Endothelial cell of umbilical vein (primary cell): ENCODE measurements around the gene TRMT61B. TPM values are rescaled to one million over a fixed set of nuclear protein-coding genes. Genes with fewer than 3 reads are reported as not detected.
A peak's percentile ranks its signal among the peaks of the same experiment; 100 is the strongest.

Source experiments
- BruUV-seq: library from RNA; stranded (reverse); fragments of 400-500 nt; replicated peaks from 2 replicates; lab custom pipeline; 2021; lab: Mats Ljungman, UMichigan
- CTCF ChIA-PET: fragments of 300-600, 350-600 bp; sonication (Branson Sonifier 250); formaldehyde crosslinking; loops from one replicate; lab custom pipeline; 2021; ENCODE audit warnings: antibody characterized with exemption, inconsistent platforms; lab: Charles Lee
- POLR2A ChIA-PET: fragments of 300-600, 350-600 bp; sonication (Branson Sonifier 250); formaldehyde crosslinking; loops from one replicate; lab custom pipeline; 2021; ENCODE audit warnings: antibody characterized with exemption, inconsistent platforms; lab: Charles Lee
- DNase-seq: peaks from one replicate; pipeline ENCODE4 v3.0.0-alpha.2; 2011; ENCODE audit warnings: low read depth, low spot score
- FAIRE-seq: peaks from 2 replicates; lab custom pipeline; 2011; peaks lifted over from hg19 to GRCh38; lab: Jason Lieb, UNC
- H2AFZ ChIP-seq: 2 replicates; pipeline ENCODE4 v1.6.0; 2012; ENCODE audit warnings: low read depth, low read length, control low read depth, inconsistent platforms
- H3K27ac ChIP-seq: 2 replicates; pipeline ENCODE4 v1.5.1; 2011; ENCODE audit warnings: low read depth, mild to moderate bottlenecking, control low read depth, low read length, moderate library complexity; ENCODE audit not compliant: insufficient read depth
- H3K27me3 ChIP-seq, 2 experiments: 2 replicates each; pipeline versions ENCODE4 v1.6.0 to v1.6.1; 2011; ENCODE audit warnings: low read length in 2 of 2, mixed read lengths in 1 of 2; ENCODE audit not compliant: control insufficient read depth in 2 of 2, insufficient read depth in 2 of 2
- H3K36me3 ChIP-seq, 2 experiments: 2 replicates in 1 of 2; 3 replicates in 1 of 2; pipeline ENCODE4 v1.5.1; 2011; ENCODE audit warnings: low read length in 2 of 2, mild to moderate bottlenecking in 1 of 2, moderate library complexity in 1 of 2; ENCODE audit not compliant: control insufficient read depth in 2 of 2, insufficient read depth in 2 of 2; ENCODE audit errors: extremely low read depth in 1 of 2
- H3K4me1 ChIP-seq: 3 replicates; pipeline ENCODE4 v1.5.1; 2011; ENCODE audit warnings: mild to moderate bottlenecking, low read length; ENCODE audit not compliant: control insufficient read depth, insufficient read depth; ENCODE audit errors: extremely low read depth
- H3K4me2 ChIP-seq: 2 replicates; pipeline ENCODE4 v1.6.1; 2011; ENCODE audit warnings: low read length, control low read depth, mixed read lengths; ENCODE audit not compliant: insufficient read depth
- H3K4me3 ChIP-seq, 3 experiments: fragments of 200-600 bp in 1 of 3; sonication (generic), shearing (Covaris generic) in 1 of 3; replicated peaks in 1 of 3; 2 replicates each; pipeline ENCODE4 v1.5.1; 2011 to 2016; ENCODE audit warnings: control low read depth in 3 of 3, low read length in 3 of 3, mild to moderate bottlenecking in 2 of 3, inconsistent platforms in 1 of 3, low read depth in 1 of 3, moderate library complexity in 1 of 3; ENCODE audit not compliant: insufficient read depth in 1 of 3
- H3K79me2 ChIP-seq: 2 replicates; pipeline ENCODE4 v1.6.0; 2012; ENCODE audit warnings: low read length, inconsistent platforms; ENCODE audit not compliant: control insufficient read depth, insufficient read depth
- H3K9ac ChIP-seq: replicated peaks from 2 replicates; pipeline ENCODE3; 2011; ENCODE audit warnings: low read length, control low read depth; ENCODE audit not compliant: insufficient read depth; ENCODE audit errors: extremely low read depth
- H3K9me1 ChIP-seq: replicated peaks from 3 replicates; pipeline ENCODE4 v1.6.0; 2011; ENCODE audit warnings: mild to moderate bottlenecking, low read length; ENCODE audit not compliant: control insufficient read depth, insufficient read depth; ENCODE audit errors: extremely low read depth
- H3K9me3 ChIP-seq: replicated peaks from 2 replicates; pipeline ENCODE4 v1.5.1; 2012; ENCODE audit warnings: low read length, inconsistent platforms; ENCODE audit not compliant: control insufficient read depth, insufficient read depth
- H4K20me1 ChIP-seq: replicated peaks from 2 replicates; pipeline ENCODE3; 2011; ENCODE audit warnings: mild to moderate bottlenecking, low read length; ENCODE audit not compliant: control insufficient read depth, insufficient read depth; ENCODE audit errors: extremely low read depth
- FOS ChIP-seq: IDR thresholded peaks from 2 replicates; pipeline ENCODE4 v1.6.1; 2011; ENCODE audit warnings: mild to moderate bottlenecking, low read length, moderate library complexity, borderline replicate concordance; ENCODE audit not compliant: insufficient read depth
- JUN ChIP-seq: IDR thresholded peaks from 2 replicates; pipeline ENCODE4 v1.6.1; 2011; ENCODE audit warnings: borderline replicate concordance, low read depth; ENCODE audit not compliant: insufficient read length, insufficient read depth
- MAX ChIP-seq: IDR thresholded peaks from 2 replicates; pipeline ENCODE4 v1.6.1; 2011; ENCODE audit not compliant: insufficient read depth, insufficient read length
- MYC ChIP-seq: IDR thresholded peaks from one replicate; pipeline ENCODE4 v1.6.1; 2011; ENCODE audit warnings: mild to moderate bottlenecking, low read depth, low read length
- POLR2AphosphoS5 ChIP-seq: IDR thresholded peaks from 2 replicates; pipeline ENCODE4 v1.6.1; 2012; ENCODE audit warnings: low read depth, mild to moderate bottlenecking, control low read depth, low read length, moderate library complexity; ENCODE audit not compliant: insufficient read depth
- dilution Hi-C: fragments of 300-500 bp; cut with MboI; formaldehyde crosslinking; loops from one replicate; pipeline ENCODE4 v1.15.0; 2019; ENCODE audit warnings: low sequenced_read_pairs; ENCODE audit not compliant: extremely low pct_ligation_motif_present
- intact Hi-C: fragments of 100-400 bp; cut with micrococcal nuclease; formaldehyde crosslinking; loops from one replicate; pipeline ENCODE4 v1.10.0; 2022
- polyA plus RNA-seq, 4 experiments: library from polyadenylated mRNA; depleted of rRNA in 3 of 4; stranded (reverse) in 3 of 4; unstranded in 1 of 4; fragments of >200 nt; gene quantifications; 2 replicates each; pipeline versions ENCODE4 v1.2.1 to v1.2.3, GENCODE V29; 2011 to 2012; ENCODE audit warnings: missing spikeins in 1 of 4
- total RNA-seq: library from RNA; stranded (reverse); gene quantifications from 2 replicates; pipeline ENCODE4 v1.2.3, GENCODE V29; 2021

Gene TRMT61B
- total and polyA plus RNA-seq, 2 donors (not counting 3 experiments of a cell fraction or from before 2014, with no cell fraction given) = 4.6 to 13.6 TPM

- peak; percentile 71 for FAIRE-seq
- Histone ChIP-seq H3K4me2 (peak overlapping the region; percentile 98), H3K27me3 (no peaks in the 10 kb centered on the region), H2AFZ (peak overlapping the region; percentile 19), H3K9ac (peak overlapping the region; percentile 90), H3K27ac (peak overlapping the region; percentile 84), H3K79me2 (peaks cover 59% of the 10 kb centered on the region), H3K4me3 (peak overlapping the region; percentile 93 to 98 (median 94)), H4K20me1 (peaks cover 22% of the 10 kb centered on the region), H3K9me1 (no peaks in the 10 kb centered on the region), H3K4me1 (peaks cover 26% of the 10 kb centered on the region), H3K9me3 (no peaks in the 10 kb centered on the region), H3K36me3 (no peaks in the 10 kb centered on the region)
- dilution Hi-C loops (no loop called here), intact Hi-C loops (loop anchor here (2.0 kb wide), 1 partner anchor 75 kb away; no protein-coding TSS in a partner anchor)
- CTCF ChIA-PET = interaction anchor here (0.5 to 1.6 kb wide), 4 partner anchors 15 to 328 kb away, joined by 3 to 6 read pairs (median 4); no protein-coding TSS in a partner anchor
- DNase-seq = peak; percentile 31
- POLR2A ChIA-PET = interaction anchor here (2.2 kb wide), 1 partner anchor 25 kb away, joined by 6 read pairs; the partner anchor contains the start of gene TRMT61B
- TF ChIP-seq MAX (peak; percentile 16), FOS (peak; percentile 15), MYC (peak; percentile 86), POLR2AphosphoS5 (no peak), JUN (no peak)
- TSS peak; percentile 30 for BruUV-seq
These were observed 25.2 kb upstream of the TRMT61B start for GRCh38 chr2:28895189-28895893.
